SK-N-SH treated with all-trans-retinoic acid at 6 μM for 48 hours (cell line): Measurements from ENCODE around the gene KIAA1958.

Experiments
- ATAC-seq: fragments of 200-7000 bp; cut with Tn5 transposase; 3 replicates; pipeline ENCODE4 v1.9.1; 2020; ENCODE audit warnings: mild to moderate bottlenecking, moderate library complexity
- ARNTL ChIP-seq: fragments of 450-650 bp; formaldehyde crosslinking; IDR thresholded peaks from 2 replicates; pipeline ENCODE4 v1.5.0; 2020; ENCODE audit warnings: low read depth, mild to moderate bottlenecking, moderate library complexity, borderline replicate concordance
- BACH2 ChIP-seq: fragments of 250-450 bp; sonication (Bioruptor Pico); IDR thresholded peaks from 2 replicates; pipeline ENCODE4 v1.9.0; 2021; ENCODE audit warnings: mild to moderate bottlenecking, borderline replicate concordance
- CSDC2 ChIP-seq: fragments of 250-450 bp; sonication (Bioruptor Pico); IDR thresholded peaks from 2 replicates; pipeline ENCODE4 v1.5.0; 2020; ENCODE audit warnings: mild to moderate bottlenecking, moderate library complexity
- CSRNP3 ChIP-seq: fragments of 250-450 bp; sonication (Bioruptor Pico); IDR thresholded peaks from 2 replicates; pipeline ENCODE4 v1.5.1; 2021; ENCODE audit warnings: mild to moderate bottlenecking, moderate library complexity
- ESRRG ChIP-seq: fragments of 250-450 bp; sonication (Bioruptor Pico); IDR thresholded peaks from 2 replicates; pipeline ENCODE4 v1.6.1; 2021; ENCODE audit warnings: mild to moderate bottlenecking
- ISL1 ChIP-seq: fragments of 250-450 bp; sonication (Bioruptor Pico); IDR thresholded peaks from 2 replicates; pipeline ENCODE4 v2.1.2; 2022; ENCODE audit warnings: mild to moderate bottlenecking, moderate library complexity
- PATZ1 ChIP-seq: fragments of 250-450 bp; sonication (Bioruptor Pico); IDR thresholded peaks from 2 replicates; pipeline ENCODE4 v1.8.0; 2020; ENCODE audit warnings: mild to moderate bottlenecking, moderate library complexity, borderline replicate concordance
- PPARA ChIP-seq: fragments of 250-450 bp; sonication (Bioruptor Pico); IDR thresholded peaks from 2 replicates; pipeline ENCODE4 v1.5.0; 2020; ENCODE audit warnings: mild to moderate bottlenecking, borderline replicate concordance
- SNAI2 ChIP-seq: fragments of 250-450 bp; sonication (Bioruptor Pico); IDR thresholded peaks from 2 replicates; pipeline ENCODE4 v1.5.0; 2020; ENCODE audit warnings: mild to moderate bottlenecking, moderate library complexity
- TCF4 ChIP-seq: fragments of 250-450 bp; sonication (Bioruptor Pico); IDR thresholded peaks from 2 replicates; pipeline ENCODE4 v1.8.0; 2021; ENCODE audit warnings: mild to moderate bottlenecking, moderate library complexity, borderline replicate concordance
- TOX ChIP-seq: fragments of 250-450 bp; sonication (Bioruptor Pico); IDR thresholded peaks from 2 replicates; pipeline ENCODE4 v1.8.0; 2021; ENCODE audit warnings: mild to moderate bottlenecking, moderate library complexity, borderline replicate concordance
- TSHZ2 ChIP-seq: fragments of 250-450 bp; sonication (Bioruptor Pico); IDR thresholded peaks from 2 replicates; pipeline ENCODE4 v1.5.0; 2020; ENCODE audit warnings: mild to moderate bottlenecking, moderate library complexity
- ZC3H10 ChIP-seq: fragments of 250-450 bp; sonication (Bioruptor Pico); IDR thresholded peaks from 2 replicates; pipeline ENCODE4 v1.5.1; 2021; ENCODE audit warnings: mild to moderate bottlenecking, moderate library complexity
- ZFP3 ChIP-seq: fragments of 250-450 bp; sonication (Bioruptor Pico); IDR thresholded peaks from 2 replicates; pipeline ENCODE4 v1.5.0; 2020; ENCODE audit warnings: mild to moderate bottlenecking, moderate library complexity
- ZFP30 ChIP-seq: fragments of 450-650 bp; formaldehyde crosslinking; IDR thresholded peaks from 2 replicates; pipeline ENCODE4 v1.5.0; 2022; ENCODE audit warnings: mild to moderate bottlenecking, moderate library complexity
- ZNF70 ChIP-seq: fragments of 450-650 bp; formaldehyde crosslinking; IDR thresholded peaks from 2 replicates; pipeline ENCODE4 v1.5.0; 2020; ENCODE audit warnings: mild to moderate bottlenecking, moderate library complexity
- TF ChIP-seq, protein P1 (sequence below): fragments of 250-450 bp; sonication (Bioruptor Pico); IDR thresholded peaks from 2 replicates; pipeline ENCODE4 v1.5.1; 2020; ENCODE audit warnings: low read depth, mild to moderate bottlenecking, moderate library complexity
- TF ChIP-seq, protein P2 (sequence below): fragments of 250-450 bp; sonication (Bioruptor Pico); IDR thresholded peaks from 2 replicates; pipeline ENCODE4 v1.8.0; 2021; ENCODE audit warnings: low read depth, mild to moderate bottlenecking, moderate library complexity, borderline replicate concordance

Gene KIAA1958

DNA sequence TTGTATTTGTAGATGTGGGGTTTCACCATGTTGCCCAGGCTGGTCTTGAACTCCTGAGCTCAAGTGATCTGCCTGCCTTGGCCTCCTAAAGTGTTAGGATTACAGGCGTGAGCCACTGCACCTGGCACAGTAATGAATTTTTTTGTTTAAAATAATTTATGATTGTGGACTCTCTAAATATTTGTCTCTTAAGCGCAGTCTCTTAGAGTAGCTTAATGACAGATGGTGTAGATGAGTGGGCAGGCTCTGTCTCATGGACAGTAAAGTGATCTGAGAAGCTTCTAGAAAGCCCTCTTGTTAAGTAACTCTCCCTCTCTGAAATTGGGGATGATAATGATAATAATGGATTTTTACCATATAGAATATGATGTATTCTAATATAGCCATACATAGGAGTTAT is 47.5 kb upstream of the KIAA1958 start (continued):
- TF ChIP-seq PATZ1, result no peak
- no peak for TF ChIP-seq ISL1 (CRISPR knock-in tag)
- TF ChIP-seq SNAI2 (CRISPR knock-in tag), result no peak
- TF ChIP-seq, protein P1, sequence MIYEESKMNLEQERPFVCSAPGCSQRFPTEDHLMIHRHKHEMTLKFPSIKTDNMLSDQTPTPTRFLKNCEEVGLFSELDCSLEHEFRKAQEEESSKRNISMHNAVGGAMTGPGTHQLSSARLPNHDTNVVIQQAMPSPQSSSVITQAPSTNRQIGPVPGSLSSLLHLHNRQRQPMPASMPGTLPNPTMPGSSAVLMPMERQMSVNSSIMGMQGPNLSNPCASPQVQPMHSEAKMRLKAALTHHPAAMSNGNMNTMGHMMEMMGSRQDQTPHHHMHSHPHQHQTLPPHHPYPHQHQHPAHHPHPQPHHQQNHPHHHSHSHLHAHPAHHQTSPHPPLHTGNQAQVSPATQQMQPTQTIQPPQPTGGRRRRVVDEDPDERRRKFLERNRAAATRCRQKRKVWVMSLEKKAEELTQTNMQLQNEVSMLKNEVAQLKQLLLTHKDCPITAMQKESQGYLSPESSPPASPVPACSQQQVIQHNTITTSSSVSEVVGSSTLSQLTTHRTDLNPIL (CRISPR knock-in tag), result no peak

DNA sequence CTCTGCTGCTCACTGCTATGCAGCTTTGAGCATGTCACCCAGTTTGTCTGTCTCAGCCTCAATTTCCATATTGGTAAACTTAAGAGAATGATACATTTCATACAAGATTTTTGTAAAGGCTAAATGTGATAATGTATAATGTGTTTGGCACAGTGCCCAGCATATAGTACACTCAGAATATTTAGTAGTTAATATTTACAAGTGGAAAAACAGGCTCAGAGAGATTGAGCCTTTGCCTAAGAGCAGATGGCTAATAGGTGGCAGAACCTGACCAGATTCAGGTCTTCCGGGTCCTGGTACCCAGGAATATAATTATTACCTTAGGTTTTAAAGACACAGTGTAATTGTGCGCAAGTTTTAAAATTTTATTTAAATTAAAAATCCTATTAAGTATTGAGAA is 46.8 kb upstream of the KIAA1958 start:
- TF ChIP-seq TSHZ2 (CRISPR knock-in tag) (no peak), ISL1 (CRISPR knock-in tag) (no peak), ARNTL (CRISPR knock-in tag) (no peak), ZFP30 (CRISPR knock-in tag) (no peak), CSDC2 (CRISPR knock-in tag) (no peak), PPARA (CRISPR knock-in tag) (no peak), TCF4 (CRISPR knock-in tag) (no peak), TOX (CRISPR knock-in tag) (no peak), SNAI2 (CRISPR knock-in tag) (no peak), CSRNP3 (CRISPR knock-in tag) (no peak)
- TF ChIP-seq, protein P2, sequence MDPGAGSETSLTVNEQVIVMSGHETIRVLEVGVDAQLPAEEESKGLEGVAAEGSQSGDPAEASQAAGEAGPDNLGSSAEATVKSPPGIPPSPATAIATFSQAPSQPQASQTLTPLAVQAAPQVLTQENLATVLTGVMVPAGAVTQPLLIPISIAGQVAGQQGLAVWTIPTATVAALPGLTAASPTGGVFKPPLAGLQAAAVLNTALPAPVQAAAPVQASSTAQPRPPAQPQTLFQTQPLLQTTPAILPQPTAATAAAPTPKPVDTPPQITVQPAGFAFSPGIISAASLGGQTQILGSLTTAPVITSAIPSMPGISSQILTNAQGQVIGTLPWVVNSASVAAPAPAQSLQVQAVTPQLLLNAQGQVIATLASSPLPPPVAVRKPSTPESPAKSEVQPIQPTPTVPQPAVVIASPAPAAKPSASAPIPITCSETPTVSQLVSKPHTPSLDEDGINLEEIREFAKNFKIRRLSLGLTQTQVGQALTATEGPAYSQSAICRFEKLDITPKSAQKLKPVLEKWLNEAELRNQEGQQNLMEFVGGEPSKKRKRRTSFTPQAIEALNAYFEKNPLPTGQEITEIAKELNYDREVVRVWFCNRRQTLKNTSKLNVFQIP (CRISPR knock-in tag), result no peak
- TF ChIP-seq, all 23 proteins: peak for 0
- no peak for ATAC-seq

GRCh38 chr9:112443200-112443599 is 43.4 kb upstream of the KIAA1958 start:
- TF ChIP-seq ZNF70 (CRISPR knock-in tag) (no peak), TOX (CRISPR knock-in tag) (no peak), PATZ1 (no peak), ESRRG (CRISPR knock-in tag) (no peak), ZFP3 (CRISPR knock-in tag) (no peak), TCF4 (CRISPR knock-in tag) (no peak), ZC3H10 (CRISPR knock-in tag) (no peak), BACH2 (CRISPR knock-in tag) (no peak)
- TF ChIP-seq, protein P2 (CRISPR knock-in tag), result no peak
- TF ChIP-seq, protein P1 (CRISPR knock-in tag), result no peak
- ATAC-seq, result peak; percentile 40; the same call in 2 of the 3 replicates
